GM12872 (cell line): ENCODE measurements around the gene TCP11.

Source experiments
- TF ChIP-seq, protein P1 (sequence below): IDR thresholded peaks from 3 replicates; pipeline ENCODE4 v1.5.1; 2011; ENCODE audit warnings: low read depth, mild to moderate bottlenecking, low read length, moderate library complexity; ENCODE audit not compliant: insufficient read depth

TCP11 gene

DNA sequence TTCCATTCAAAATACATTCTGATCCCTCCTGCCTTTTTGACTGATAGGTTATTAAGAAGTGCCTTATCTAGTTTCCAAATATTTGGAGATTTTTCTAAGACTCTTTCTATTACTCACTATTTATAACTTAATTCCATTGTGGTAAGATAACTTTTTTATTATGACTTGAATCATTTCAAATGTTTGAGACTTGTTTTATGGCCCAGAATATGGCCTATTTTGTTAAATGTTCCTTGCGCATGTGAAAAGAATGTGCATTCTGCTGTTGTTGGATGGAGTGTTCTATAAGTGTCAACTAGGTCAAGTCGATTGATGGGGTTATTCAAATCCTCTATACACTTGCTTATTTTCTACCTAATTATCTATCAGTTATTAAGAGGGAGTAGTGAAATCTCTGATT, 13.1 kb upstream of the TCP11 start:
- TF ChIP-seq, protein P1, sequence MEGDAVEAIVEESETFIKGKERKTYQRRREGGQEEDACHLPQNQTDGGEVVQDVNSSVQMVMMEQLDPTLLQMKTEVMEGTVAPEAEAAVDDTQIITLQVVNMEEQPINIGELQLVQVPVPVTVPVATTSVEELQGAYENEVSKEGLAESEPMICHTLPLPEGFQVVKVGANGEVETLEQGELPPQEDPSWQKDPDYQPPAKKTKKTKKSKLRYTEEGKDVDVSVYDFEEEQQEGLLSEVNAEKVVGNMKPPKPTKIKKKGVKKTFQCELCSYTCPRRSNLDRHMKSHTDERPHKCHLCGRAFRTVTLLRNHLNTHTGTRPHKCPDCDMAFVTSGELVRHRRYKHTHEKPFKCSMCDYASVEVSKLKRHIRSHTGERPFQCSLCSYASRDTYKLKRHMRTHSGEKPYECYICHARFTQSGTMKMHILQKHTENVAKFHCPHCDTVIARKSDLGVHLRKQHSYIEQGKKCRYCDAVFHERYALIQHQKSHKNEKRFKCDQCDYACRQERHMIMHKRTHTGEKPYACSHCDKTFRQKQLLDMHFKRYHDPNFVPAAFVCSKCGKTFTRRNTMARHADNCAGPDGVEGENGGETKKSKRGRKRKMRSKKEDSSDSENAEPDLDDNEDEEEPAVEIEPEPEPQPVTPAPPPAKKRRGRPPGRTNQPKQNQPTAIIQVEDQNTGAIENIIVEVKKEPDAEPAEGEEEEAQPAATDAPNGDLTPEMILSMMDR: no peak

DNA sequence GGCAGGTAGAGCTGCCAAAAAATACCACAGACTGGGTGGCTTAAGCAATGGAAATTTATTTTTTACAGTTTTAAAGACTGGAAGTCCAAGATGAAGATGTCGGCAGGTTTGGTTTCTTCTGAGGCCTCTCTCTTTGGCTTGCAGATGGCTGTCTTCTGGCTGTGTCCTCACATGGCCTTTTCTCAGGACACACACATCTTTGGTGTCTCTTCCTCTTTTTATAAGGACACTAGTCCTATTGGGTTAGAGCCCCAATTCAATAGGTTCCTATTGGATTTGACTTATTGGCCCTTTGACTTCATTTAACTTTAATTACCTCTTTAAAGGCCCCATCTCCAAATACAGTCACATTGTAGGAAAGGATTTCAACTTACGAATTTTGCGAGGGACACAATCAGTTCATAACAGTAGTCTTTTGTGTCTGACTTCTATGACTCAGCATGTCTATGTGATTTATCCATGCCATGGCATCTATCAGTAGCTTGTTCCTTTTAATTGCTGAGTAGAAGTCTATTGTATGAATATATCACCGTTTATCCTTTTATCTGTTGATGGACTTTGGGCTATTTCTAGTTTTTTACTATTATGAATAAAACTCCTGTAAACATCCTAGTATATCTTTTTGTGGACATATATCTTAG, 11.0 kb upstream of the TCP11 start:
- TF ChIP-seq, protein P1: no peak

DNA sequence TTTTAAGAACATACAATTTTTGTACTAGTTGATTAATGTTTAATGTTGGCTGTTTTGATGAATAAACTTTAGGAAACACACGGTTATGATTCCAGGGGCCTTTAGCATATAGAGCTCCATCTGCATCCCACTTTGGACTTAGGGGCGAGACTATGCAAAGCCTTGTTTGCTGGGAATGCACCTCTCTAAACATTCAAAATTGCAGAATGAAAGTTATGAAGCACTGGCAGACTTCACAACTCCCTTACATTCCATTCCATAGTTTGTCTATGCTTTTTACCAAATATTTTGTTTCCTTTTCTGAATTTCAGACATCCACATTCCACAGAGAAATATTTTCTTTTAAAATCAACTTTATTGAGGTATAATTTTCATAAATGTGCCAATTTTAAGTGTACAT, 10.3 kb upstream of the TCP11 start:
- TF ChIP-seq, protein P1: no peak

DNA sequence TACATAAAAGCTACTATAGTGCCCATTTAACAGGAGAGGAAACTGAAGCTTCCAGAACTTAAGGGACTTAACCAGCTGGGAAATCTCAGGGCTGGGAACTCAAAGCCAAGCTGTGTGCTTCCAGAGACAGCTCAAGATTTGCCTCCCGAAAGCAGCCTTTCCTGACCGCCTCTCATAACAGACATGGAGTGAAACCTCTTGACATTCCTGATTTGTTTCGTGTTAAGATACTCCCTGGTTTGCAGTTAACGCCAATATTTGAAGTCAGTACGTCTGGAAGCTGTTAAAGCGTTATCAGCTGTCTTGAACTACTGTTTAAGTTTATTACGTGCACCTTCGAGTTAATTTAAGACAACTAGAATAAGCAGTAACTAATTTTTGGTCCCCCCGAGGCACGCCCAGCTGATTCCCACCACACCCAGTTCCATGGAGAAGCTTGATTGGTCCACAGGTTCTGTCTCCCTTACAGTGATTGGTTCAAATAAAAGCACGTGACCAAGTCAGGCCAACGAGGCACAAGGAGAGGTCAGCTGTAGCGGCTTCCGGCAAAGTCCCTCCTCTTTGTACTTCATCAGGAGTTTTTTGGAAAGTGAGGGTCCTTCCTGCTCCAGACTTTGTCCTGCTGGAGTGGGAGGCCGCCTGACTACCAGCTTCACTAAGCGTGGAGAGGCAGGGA, 8.9 kb upstream of the TCP11 start:
- TF ChIP-seq, protein P1: no peak

DNA sequence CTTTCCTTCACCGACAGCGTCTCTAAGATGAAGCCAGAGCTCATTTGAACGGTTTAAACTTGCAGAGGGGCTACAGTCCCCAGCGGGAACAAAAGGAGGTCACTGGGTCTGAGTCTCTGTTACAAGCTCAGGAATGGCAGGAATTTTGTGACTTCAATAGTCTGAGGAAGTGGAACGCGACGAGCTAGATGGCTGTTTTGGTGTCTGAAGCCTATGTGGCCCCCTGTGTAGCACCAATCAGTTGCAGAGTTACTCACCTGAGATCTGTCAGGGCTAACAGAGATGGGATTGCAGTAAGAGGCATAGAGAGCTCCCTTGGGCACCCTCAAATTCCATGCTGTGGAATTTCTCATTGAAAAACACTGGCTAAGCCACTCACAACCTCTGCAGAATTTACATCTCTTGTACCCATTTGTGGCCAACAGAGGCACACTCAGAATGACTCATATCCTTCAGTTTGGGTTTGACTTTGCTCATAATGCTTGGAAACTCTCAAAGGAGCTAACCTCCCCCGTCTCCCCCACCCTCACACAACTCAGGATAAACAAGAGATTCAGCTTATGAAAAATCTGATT, 7.1 kb upstream of the TCP11 start:
- TF ChIP-seq, protein P1: no peak

DNA sequence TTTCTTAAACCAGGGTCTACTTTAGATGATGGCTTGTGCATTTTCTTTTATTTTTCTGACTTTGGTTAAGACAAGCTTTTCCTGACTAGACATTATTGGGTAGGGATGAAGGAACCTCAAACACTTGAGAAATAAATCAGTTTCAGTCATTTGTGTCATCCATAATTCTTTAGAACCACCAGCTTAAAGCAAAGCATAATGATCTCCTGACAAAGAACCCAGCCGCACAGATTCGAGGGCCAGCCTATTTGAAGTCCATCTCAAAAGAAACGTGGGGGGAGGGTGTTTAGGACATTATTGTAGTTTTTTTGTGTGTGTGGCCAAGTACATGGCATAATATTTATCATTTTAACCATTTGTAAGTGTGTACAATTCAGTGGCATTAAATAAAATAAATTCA, 6.3 kb upstream of the TCP11 start:
- TF ChIP-seq, protein P1: no peak

DNA sequence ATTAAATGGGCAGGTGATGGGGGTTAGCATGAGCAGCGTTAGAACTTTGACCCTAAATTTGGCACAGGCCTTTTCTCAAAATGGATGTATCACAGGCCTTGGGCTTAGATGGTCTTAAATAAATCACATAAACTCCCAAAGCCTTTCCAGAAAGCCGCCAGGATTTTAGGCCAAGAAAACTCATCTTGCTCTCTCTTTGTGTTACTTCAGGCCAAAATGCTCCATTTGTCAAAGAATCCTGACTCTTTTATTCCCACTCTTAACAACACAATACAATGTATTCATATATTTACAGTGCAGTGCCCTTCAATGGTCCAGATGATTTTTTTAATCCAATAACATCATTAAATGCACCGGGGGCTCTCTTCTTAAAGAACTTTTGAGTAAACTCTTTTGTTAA, 5.9 kb upstream of the TCP11 start:
- TF ChIP-seq, protein P1: no peak
